ENCODE data around the gene CHMP4A.
"Not testable (repeated sequence)": the region's sequence is repeated elsewhere in the genome, so short reads cannot be mapped to it uniquely, and the experiment has no call there.

CHMP4A gene

GRCh38 chr14:24231263-24232120 is 18.2 kb upstream of the CHMP4A start:
- no peak for DNase-seq (ENCODE audit: low spot score)
- TF ChIP-seq CTCF (IDR thresholded peaks at IDR 0.05; ENCODE audit: extremely low read depth, missing control alignments), result no peak

GRCh38 chr14:24228902-24229301 is 15.6 kb upstream of the CHMP4A start:
- no peak for TF ChIP-seq CTCF (IDR thresholded peaks at IDR 0.05; ENCODE audit: extremely low read depth, missing control alignments)
- DNase-seq (ENCODE audit: low spot score), result no peak

GRCh38 chr14:24226473-24226872 is 13.2 kb upstream of the CHMP4A start:
- no peak for DNase-seq (ENCODE audit: low spot score)
- TF ChIP-seq CTCF (IDR thresholded peaks at IDR 0.05; ENCODE audit: extremely low read depth, missing control alignments), result no peak

GRCh38 chr14:24224618-24225071 is 11.4 kb upstream of the CHMP4A start:
- TF ChIP-seq CTCF (IDR thresholded peaks at IDR 0.05; ENCODE audit: extremely low read depth, missing control alignments), result no peak
- no peak for DNase-seq (ENCODE audit: low spot score)

GRCh38 chr14:24222987-24223386 is 9.7 kb upstream of the CHMP4A start:
- DNase-seq (ENCODE audit: low spot score), result not testable (repeated sequence)

GRCh38 chr14:24219521-24219920 is 6.2 kb upstream of the CHMP4A start:
- no peak for DNase-seq (ENCODE audit: low spot score)
- TF ChIP-seq CTCF (IDR thresholded peaks at IDR 0.05; ENCODE audit: extremely low read depth, missing control alignments), result no peak

GRCh38 chr14:24219080-24219479 is 5.8 kb upstream of the CHMP4A start:
- no peak for DNase-seq (ENCODE audit: low spot score)
- TF ChIP-seq CTCF (IDR thresholded peaks at IDR 0.05; ENCODE audit: extremely low read depth, missing control alignments), result no peak

GRCh38 chr14:24216876-24217275 is 3.6 kb upstream of the CHMP4A start:
- DNase-seq (ENCODE audit: low spot score), result not testable (repeated sequence)
